ENCODE measurements around the gene HOXB4.

DNA sequence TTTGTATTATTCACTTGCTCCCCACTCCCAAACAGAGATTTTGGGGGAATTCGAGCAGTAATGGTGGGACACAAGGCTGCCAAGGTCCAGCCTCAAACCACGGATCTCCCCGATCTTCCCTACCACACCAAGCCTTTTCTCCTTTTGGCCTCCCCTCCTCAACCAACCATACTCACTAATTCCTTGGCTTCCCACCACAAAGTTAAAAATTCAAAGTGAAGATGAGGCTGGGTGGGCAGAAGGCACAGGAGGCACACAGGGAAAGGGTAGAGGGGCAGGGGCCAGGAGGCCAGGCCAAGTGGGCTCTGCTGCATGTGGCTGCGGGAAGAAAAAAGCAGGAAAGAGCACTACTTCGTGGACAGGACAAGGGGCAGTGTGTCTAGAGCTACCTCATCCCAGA lies 15.2 kb downstream of the HOXB4 start:
- TF ChIP-seq, protein P1, sequence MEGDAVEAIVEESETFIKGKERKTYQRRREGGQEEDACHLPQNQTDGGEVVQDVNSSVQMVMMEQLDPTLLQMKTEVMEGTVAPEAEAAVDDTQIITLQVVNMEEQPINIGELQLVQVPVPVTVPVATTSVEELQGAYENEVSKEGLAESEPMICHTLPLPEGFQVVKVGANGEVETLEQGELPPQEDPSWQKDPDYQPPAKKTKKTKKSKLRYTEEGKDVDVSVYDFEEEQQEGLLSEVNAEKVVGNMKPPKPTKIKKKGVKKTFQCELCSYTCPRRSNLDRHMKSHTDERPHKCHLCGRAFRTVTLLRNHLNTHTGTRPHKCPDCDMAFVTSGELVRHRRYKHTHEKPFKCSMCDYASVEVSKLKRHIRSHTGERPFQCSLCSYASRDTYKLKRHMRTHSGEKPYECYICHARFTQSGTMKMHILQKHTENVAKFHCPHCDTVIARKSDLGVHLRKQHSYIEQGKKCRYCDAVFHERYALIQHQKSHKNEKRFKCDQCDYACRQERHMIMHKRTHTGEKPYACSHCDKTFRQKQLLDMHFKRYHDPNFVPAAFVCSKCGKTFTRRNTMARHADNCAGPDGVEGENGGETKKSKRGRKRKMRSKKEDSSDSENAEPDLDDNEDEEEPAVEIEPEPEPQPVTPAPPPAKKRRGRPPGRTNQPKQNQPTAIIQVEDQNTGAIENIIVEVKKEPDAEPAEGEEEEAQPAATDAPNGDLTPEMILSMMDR (IDR thresholded peaks at IDR 0.05) = no peak
- no peak for TF ChIP-seq POLR2A (IDR thresholded peaks at IDR 0.05)
- no peak for TF ChIP-seq POLR2AphosphoS5 (IDR thresholded peaks at IDR 0.05)
- TF ChIP-seq EP300 (IDR thresholded peaks at IDR 0.05) = no peak
